WTC11 (cell line): ENCODE data around the gene MCF2L2.

ENCODE experiments used
- AFF4 ChIP-seq: sonication (generic); formaldehyde crosslinking; IDR thresholded peaks from 2 replicates; pipeline ENCODE4 v1.8.1; 2023; ENCODE audit warnings: mild to moderate bottlenecking, missing genetic modification reagents, borderline replicate concordance
- ATF2 ChIP-seq: sonication (generic); formaldehyde crosslinking; IDR thresholded peaks from 2 replicates; pipeline ENCODE4 v1.8.1; 2022; ENCODE audit warnings: low read depth, missing genetic modification reagents, borderline replicate concordance
- ATF3 ChIP-seq: sonication (generic); formaldehyde crosslinking; conservative IDR thresholded peaks from 2 replicates; pipeline ENCODE4 v1.8.1; 2022; ENCODE audit warnings: mild to moderate bottlenecking, missing genetic modification reagents
- IRF2 ChIP-seq: sonication (generic); formaldehyde crosslinking; IDR thresholded peaks from 2 replicates; pipeline ENCODE4 v1.8.0; 2022; ENCODE audit warnings: low read depth, missing genetic modification reagents, borderline replicate concordance
- JUN ChIP-seq: sonication (generic); formaldehyde crosslinking; IDR thresholded peaks from 2 replicates; pipeline ENCODE4 v1.8.0; 2023; ENCODE audit warnings: mild to moderate bottlenecking, missing genetic modification reagents
- MLX ChIP-seq: sonication (generic); formaldehyde crosslinking; IDR thresholded peaks from 2 replicates; pipeline ENCODE4 v1.8.1; 2023; ENCODE audit warnings: mild to moderate bottlenecking, missing genetic modification reagents, moderate library complexity
- NFYB ChIP-seq: sonication (generic); formaldehyde crosslinking; conservative IDR thresholded peaks from 2 replicates; pipeline ENCODE4 v1.8.0; 2022; ENCODE audit warnings: low read depth, missing genetic modification reagents
- NR2C2 ChIP-seq: sonication (generic); formaldehyde crosslinking; IDR thresholded peaks from 2 replicates; pipeline ENCODE4 v1.8.0; 2022; ENCODE audit warnings: mild to moderate bottlenecking, missing genetic modification reagents
- SP1 ChIP-seq: sonication (generic); formaldehyde crosslinking; conservative IDR thresholded peaks from 2 replicates; pipeline ENCODE4 v1.8.1; 2022; ENCODE audit warnings: missing genetic modification reagents
- TF ChIP-seq, protein P1 (sequence below): fragments of 200-600 bp; IDR thresholded peaks from 2 replicates; pipeline ENCODE4 v1.8.0; 2022; ENCODE audit warnings: antibody characterized with exemption
- TF ChIP-seq, protein P2 (sequence below): fragments of 250-450 bp; sonication (Bioruptor Pico); IDR thresholded peaks from 2 replicates; pipeline ENCODE4 v1.9.0; 2021; ENCODE audit warnings: mild to moderate bottlenecking
- TF ChIP-seq, protein P3 (sequence below): sonication (generic); formaldehyde crosslinking; IDR thresholded peaks from 2 replicates; pipeline ENCODE4 v1.8.1; 2023; ENCODE audit warnings: mild to moderate bottlenecking, missing genetic modification reagents, moderate library complexity

DNA sequence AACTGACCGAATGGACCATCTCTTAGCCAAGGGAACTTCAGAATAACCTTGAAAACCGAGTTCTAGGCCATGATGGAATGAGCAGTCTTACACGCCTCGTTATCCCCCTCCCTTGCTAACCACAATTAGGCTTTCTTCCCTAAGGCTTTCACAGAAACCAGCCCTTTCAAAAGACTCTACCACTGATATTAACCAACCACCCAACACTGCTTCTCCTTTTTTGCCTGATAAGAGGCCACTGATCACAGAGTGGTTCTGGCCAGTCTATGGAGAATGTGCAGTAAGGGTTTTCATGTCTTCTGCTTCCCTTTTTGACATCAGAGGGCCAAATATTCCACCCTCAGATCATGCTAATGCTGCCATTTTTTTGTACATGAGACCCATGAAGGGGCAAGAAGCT, 59.3 kb downstream of the MCF2L2 start:
- TF ChIP-seq, protein P1, sequence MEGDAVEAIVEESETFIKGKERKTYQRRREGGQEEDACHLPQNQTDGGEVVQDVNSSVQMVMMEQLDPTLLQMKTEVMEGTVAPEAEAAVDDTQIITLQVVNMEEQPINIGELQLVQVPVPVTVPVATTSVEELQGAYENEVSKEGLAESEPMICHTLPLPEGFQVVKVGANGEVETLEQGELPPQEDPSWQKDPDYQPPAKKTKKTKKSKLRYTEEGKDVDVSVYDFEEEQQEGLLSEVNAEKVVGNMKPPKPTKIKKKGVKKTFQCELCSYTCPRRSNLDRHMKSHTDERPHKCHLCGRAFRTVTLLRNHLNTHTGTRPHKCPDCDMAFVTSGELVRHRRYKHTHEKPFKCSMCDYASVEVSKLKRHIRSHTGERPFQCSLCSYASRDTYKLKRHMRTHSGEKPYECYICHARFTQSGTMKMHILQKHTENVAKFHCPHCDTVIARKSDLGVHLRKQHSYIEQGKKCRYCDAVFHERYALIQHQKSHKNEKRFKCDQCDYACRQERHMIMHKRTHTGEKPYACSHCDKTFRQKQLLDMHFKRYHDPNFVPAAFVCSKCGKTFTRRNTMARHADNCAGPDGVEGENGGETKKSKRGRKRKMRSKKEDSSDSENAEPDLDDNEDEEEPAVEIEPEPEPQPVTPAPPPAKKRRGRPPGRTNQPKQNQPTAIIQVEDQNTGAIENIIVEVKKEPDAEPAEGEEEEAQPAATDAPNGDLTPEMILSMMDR = no peak
- TF ChIP-seq IRF2 (CRISPR knock-in tag) (no peak), NR2C2 (CRISPR knock-in tag) (no peak), ATF3 (CRISPR knock-in tag) (no peak), JUN (CRISPR knock-in tag) (no peak), SP1 (CRISPR knock-in tag) (no peak), MLX (CRISPR knock-in tag) (no peak), AFF4 (no peak), NFYB (CRISPR knock-in tag) (no peak), ATF2 (CRISPR knock-in tag) (no peak)
- TF ChIP-seq, protein P2, sequence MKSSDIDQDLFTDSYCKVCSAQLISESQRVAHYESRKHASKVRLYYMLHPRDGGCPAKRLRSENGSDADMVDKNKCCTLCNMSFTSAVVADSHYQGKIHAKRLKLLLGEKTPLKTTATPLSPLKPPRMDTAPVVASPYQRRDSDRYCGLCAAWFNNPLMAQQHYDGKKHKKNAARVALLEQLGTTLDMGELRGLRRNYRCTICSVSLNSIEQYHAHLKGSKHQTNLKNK (CRISPR knock-in tag) = no peak
- TF ChIP-seq, protein P3, sequence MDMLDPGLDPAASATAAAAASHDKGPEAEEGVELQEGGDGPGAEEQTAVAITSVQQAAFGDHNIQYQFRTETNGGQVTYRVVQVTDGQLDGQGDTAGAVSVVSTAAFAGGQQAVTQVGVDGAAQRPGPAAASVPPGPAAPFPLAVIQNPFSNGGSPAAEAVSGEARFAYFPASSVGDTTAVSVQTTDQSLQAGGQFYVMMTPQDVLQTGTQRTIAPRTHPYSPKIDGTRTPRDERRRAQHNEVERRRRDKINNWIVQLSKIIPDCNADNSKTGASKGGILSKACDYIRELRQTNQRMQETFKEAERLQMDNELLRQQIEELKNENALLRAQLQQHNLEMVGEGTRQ (CRISPR knock-in tag) = no peak
